T-helper 1 cell treated with Interleukin-12 subunit alpha and Interleukin-12 subunit beta and Interleukin-4 antibody, amounts not matched to agents 30 μg/mL and 1 μg/mL, for 36 hours (primary cell): Measurements from ENCODE around the gene TSPAN14.
A peak's percentile ranks its signal among the peaks of the same experiment; 100 is the strongest.

Experiments used
- H3K27ac Mint-ChIP-seq: one replicate; pipeline ENCODE4 v1.8.0; 2021; ENCODE audit warnings: mild to moderate bottlenecking, mixed read lengths
- H3K27me3 Mint-ChIP-seq: one replicate; pipeline ENCODE4 v1.8.0; 2021; ENCODE audit warnings: low read depth, mixed read lengths
- H3K36me3 Mint-ChIP-seq: one replicate; pipeline ENCODE4 v1.8.0; 2021; ENCODE audit warnings: low read depth, mixed read lengths
- H3K4me1 Mint-ChIP-seq: one replicate; pipeline ENCODE4 v1.8.0; 2021; ENCODE audit warnings: low read depth, mixed read lengths
- H3K4me3 Mint-ChIP-seq: one replicate; pipeline ENCODE4 v1.8.0; 2021; ENCODE audit warnings: mild to moderate bottlenecking, moderate library complexity, mixed read lengths
- H3K9me3 Mint-ChIP-seq: one replicate; pipeline ENCODE4 v1.8.0; 2021; ENCODE audit warnings: mixed read lengths

The TSPAN14 gene

GRCh38 chr10:80502621-80503583 lies 48.8 kb downstream of the TSPAN14 start:
- H3K4me3 Mint-ChIP-seq, result peak overlapping the region; percentile 7

GRCh38 chr10:80503584-80504157 lies 49.6 kb downstream of the TSPAN14 start:
- Mint-ChIP-seq H3K4me1 (peaks cover 69% of the 10 kb centered on the region), H3K27ac (peak overlapping the region; percentile 69), H3K36me3 (peaks cover 29% of the 10 kb centered on the region), H3K4me3 (peak overlapping the region; percentile 7), H3K9me3 (no peaks in the 10 kb centered on the region), H3K27me3 (no peaks in the 10 kb centered on the region)

More at GRCh38 chr10:80502621-80503583, 48.8 kb downstream of the TSPAN14 start:
- H3K9me3 Mint-ChIP-seq, result no peaks in the 10 kb centered on the region
- H3K27ac Mint-ChIP-seq, result peak overlapping the region; percentile 69
- peaks cover 29% of the 10 kb centered on the region for H3K36me3 Mint-ChIP-seq
- no peaks in the 10 kb centered on the region for H3K27me3 Mint-ChIP-seq
- H3K4me1 Mint-ChIP-seq, result peaks cover 74% of the 10 kb centered on the region

DNA sequence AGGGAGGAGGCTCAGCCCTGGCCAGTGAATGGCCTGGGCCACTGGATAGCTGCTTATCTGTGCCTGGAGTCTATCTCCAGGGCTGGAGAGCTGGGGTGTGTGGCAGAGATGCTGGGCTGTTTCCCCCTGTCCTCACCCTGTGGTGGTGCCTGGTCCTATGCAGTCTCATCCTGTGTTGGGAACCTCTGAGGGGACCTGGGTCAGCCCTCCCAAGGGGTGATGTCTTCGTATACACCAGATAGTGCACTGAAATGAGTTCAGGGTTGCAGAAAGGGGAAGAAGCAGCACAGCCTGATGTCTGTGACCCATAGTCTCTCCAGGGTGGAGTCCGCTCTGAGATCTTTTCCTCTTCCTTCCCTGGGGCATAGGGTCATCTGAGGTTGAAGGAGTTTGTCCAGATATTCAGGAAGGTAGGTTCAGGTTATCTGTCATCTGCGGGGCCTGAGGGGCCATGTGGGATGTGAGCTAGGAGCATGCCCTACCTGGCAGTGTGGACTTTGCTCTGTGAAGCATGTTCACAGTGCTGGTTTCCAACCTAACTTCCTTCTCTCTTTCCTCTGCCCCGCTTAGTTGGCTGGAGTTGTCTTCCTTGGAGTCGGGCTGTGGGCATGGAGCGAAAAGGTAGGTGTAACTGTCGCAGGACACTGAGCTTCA lies 50.2 kb downstream of the TSPAN14 start:
- H3K9me3 Mint-ChIP-seq, result no peaks in the 10 kb centered on the region
- peaks cover 63% of the 10 kb centered on the region for H3K4me1 Mint-ChIP-seq
- no peaks in the 10 kb centered on the region for H3K27me3 Mint-ChIP-seq
- peak overlapping the region; percentile 69 for H3K27ac Mint-ChIP-seq
- H3K36me3 Mint-ChIP-seq, result peaks cover 28% of the 10 kb centered on the region
- H3K4me3 Mint-ChIP-seq, result no peak overlapping the region

- Mint-ChIP-seq H3K27me3 (no peaks in the 10 kb centered on the region), H3K9me3 (no peaks in the 10 kb centered on the region), H3K27ac (peak overlapping the region; percentile 69), H3K4me1 (peaks cover 62% of the 10 kb centered on the region), H3K36me3 (peaks cover 31% of the 10 kb centered on the region), H3K4me3 (peak overlapping the region; percentile 11)
Measured at GRCh38 chr10:80504897-80505465, 50.9 kb downstream of the TSPAN14 start.

DNA sequence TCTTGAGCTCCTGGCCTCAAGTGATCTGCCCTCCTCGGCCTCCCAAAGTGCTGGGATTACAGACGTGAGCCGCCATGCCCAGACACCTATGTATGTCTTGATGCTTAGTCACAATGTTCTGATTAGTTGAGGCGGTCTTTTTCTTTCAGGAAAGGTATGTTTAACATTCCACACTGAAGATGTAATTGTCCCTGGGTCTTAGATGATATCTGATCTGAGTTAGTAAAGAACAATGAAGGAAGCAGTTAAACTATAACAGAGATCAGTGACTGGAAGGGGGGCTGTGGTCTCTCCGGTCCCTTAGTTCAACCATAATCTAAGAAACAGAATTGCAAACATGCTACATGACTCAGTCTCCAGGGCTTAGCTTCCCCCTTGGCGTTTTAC lies 52.1 kb downstream of the TSPAN14 start:
- Mint-ChIP-seq H3K27me3 (no peaks in the 10 kb centered on the region), H3K4me3 (no peak overlapping the region), H3K9me3 (no peaks in the 10 kb centered on the region), H3K36me3 (peaks cover 33% of the 10 kb centered on the region), H3K27ac (peak overlapping the region; percentile 8), H3K4me1 (peaks cover 65% of the 10 kb centered on the region)

GRCh38 chr10:80506836-80507487 lies 52.9 kb downstream of the TSPAN14 start:
- Mint-ChIP-seq H3K27me3 (no peaks in the 10 kb centered on the region), H3K9me3 (no peaks in the 10 kb centered on the region), H3K4me1 (peaks cover 65% of the 10 kb centered on the region), H3K27ac (peak overlapping the region; percentile 35), H3K36me3 (peaks cover 33% of the 10 kb centered on the region), H3K4me3 (no peak overlapping the region)

DNA sequence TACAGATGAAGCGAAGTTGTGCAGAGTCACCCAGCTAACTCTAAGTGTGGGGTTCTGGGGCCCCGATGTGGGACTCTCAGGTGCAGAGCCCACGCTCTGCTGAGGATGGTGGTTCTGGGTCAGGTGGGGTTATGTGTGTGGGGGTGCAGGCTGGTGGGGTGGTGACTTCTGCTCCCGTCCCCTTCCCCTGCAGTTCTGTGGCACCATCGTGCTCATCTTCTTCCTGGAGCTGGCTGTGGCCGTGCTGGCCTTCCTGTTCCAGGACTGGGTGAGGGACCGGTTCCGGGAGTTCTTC lies 54.9 kb downstream of the TSPAN14 start:
- no peaks in the 10 kb centered on the region for H3K27me3 Mint-ChIP-seq
- no peak overlapping the region for H3K4me3 Mint-ChIP-seq
- no peaks in the 10 kb centered on the region for H3K9me3 Mint-ChIP-seq

DNA sequence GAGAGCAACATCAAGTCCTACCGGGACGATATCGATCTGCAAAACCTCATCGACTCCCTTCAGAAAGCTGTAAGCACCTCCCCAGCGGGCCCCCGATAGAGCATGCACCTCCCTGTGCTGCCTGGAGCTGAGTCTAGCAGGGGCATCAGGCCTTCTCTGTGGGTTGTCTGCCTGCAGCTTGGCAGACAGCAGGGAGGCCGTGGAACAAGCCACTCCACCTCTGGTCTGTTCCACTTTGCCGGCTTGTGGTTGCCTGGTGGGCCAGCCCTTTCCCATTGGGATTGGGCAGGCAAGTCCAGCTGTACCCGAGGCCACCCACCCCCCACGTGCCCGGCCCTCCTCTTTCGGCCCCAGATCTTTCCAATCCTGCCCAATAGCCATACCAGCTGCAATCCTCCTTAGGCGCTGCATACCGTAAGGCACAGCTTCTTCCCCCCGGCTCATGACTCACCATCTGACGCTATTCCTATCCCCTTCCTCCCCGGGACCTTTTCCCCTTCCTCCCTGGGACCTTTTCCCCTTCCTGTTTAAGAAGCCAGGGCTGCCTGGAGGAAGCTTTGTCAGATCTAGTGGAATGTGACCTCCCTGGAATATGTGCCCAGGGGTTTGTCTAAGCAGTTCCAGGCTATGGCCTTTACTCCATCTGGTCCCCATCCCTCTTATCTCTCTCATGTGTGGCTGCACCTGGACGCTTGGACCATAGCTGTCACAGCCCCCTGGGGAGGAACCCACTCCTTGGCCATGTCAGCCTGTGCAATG lies 55.5 kb downstream of the TSPAN14 start:
- Mint-ChIP-seq H3K9me3 (no peaks in the 10 kb centered on the region), H3K27me3 (no peaks in the 10 kb centered on the region), H3K4me1 (peaks cover 43% of the 10 kb centered on the region), H3K4me3 (no peak overlapping the region), H3K36me3 (peaks cover 54% of the 10 kb centered on the region), H3K27ac (peak overlapping the region; percentile 32)

More for the DNA sequence above, 54.9 kb downstream of the TSPAN14 start:
- Mint-ChIP-seq H3K36me3 (peaks cover 49% of the 10 kb centered on the region), H3K4me1 (peaks cover 47% of the 10 kb centered on the region), H3K27ac (no peak overlapping the region)

DNA sequence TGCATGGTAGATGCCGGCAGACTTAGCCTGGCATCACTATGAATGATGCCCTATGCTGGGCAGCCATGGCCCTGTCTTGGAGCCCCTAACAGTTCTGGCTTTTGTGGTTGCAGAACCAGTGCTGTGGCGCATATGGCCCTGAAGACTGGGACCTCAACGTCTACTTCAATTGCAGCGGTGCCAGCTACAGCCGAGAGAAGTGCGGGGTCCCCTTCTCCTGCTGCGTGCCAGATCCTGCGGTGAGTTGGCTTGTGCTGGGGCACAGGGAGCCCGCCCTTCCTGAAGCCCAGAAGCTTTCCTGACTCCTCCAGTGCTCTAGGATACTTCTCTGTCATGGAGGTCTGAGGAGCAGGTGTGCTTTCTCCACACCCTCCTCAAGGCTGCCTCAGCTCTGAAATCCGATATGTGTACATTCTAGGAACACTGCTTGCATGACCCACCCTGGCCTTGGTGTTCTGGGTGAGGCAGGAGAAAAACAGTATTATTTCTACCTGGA lies 58.0 kb downstream of the TSPAN14 start:
- Mint-ChIP-seq H3K4me3 (no peak overlapping the region), H3K27me3 (no peaks in the 10 kb centered on the region), H3K36me3 (peaks cover 56% of the 10 kb centered on the region)

GRCh38 chr10:80513106-80513505 lies 59.0 kb downstream of the TSPAN14 start:
- Mint-ChIP-seq H3K27ac (no peak overlapping the region), H3K9me3 (no peaks in the 10 kb centered on the region), H3K36me3 (peaks cover 56% of the 10 kb centered on the region), H3K27me3 (no peaks in the 10 kb centered on the region), H3K4me1 (peaks cover 33% of the 10 kb centered on the region), H3K4me3 (no peak overlapping the region)

More for the DNA sequence above, 58.0 kb downstream of the TSPAN14 start:
- Mint-ChIP-seq H3K27ac (no peak overlapping the region), H3K4me1 (peaks cover 34% of the 10 kb centered on the region), H3K9me3 (no peaks in the 10 kb centered on the region)

DNA sequence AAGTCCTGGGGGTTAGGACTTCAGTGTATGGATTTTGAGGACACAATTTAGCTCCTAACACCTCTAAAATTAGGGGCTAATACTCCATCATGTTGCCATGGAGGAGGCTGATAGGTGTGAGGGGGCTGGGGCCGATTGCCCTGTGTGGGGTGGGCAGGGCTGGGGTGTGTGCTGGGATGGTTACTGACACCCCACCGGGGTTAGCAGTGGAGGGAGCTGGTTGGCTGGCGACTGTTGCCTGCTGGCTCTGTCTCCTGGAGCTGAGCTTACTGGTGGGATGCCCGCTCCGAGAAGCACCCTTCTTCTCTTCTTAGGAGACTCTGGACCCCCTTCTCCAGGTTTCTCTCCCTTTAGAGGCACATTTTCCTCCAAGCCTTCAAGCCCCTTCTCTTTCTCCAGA lies 61.4 kb downstream of the TSPAN14 start:
- Mint-ChIP-seq H3K4me3 (no peak overlapping the region), H3K36me3 (peaks cover 57% of the 10 kb centered on the region), H3K27ac (no peak overlapping the region), H3K9me3 (no peaks in the 10 kb centered on the region), H3K27me3 (no peaks in the 10 kb centered on the region), H3K4me1 (peaks cover 33% of the 10 kb centered on the region)

DNA sequence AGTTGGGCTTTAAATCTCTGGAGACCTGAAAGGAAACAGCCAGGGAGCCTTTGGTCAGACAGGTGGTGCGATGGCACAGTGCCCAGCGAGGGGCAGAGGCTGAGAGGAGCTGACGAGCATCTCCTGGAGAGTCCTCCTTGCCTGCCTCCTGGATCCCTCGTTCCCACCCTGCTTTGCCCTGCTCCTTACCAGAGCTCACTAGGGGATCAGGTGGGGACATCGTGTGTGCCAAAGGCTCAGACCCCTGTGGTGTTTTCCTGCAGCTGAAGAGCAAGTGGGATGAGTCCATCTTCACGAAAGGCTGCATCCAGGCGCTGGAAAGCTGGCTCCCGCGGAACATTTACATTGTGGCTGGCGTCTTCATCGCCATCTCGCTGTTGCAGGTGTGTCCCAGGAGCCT lies 61.8 kb downstream of the TSPAN14 start:
- Mint-ChIP-seq H3K4me1 (peaks cover 35% of the 10 kb centered on the region), H3K4me3 (no peak overlapping the region), H3K27ac (no peak overlapping the region), H3K27me3 (no peaks in the 10 kb centered on the region), H3K36me3 (peaks cover 61% of the 10 kb centered on the region), H3K9me3 (no peaks in the 10 kb centered on the region)

- Mint-ChIP-seq H3K27me3 (no peaks in the 10 kb centered on the region), H3K4me3 (no peak overlapping the region), H3K9me3 (no peaks in the 10 kb centered on the region), H3K4me1 (peaks cover 29% of the 10 kb centered on the region), H3K36me3 (peaks cover 55% of the 10 kb centered on the region), H3K27ac (peak overlapping the region; percentile 66)
Measured at GRCh38 chr10:80516506-80517075, 62.5 kb downstream of the TSPAN14 start.
